Measurements from ENCODE around the gene PHLPP1. TPM values are rescaled to one million over a fixed set of nuclear protein-coding genes. Genes with fewer than 3 reads are reported as not detected.

The PHLPP1 gene
- total and polyA plus RNA-seq, 2 of the 4 experiments (the other 2 are of a cell fraction) = 3.3 to 3.6 TPM

DNA sequence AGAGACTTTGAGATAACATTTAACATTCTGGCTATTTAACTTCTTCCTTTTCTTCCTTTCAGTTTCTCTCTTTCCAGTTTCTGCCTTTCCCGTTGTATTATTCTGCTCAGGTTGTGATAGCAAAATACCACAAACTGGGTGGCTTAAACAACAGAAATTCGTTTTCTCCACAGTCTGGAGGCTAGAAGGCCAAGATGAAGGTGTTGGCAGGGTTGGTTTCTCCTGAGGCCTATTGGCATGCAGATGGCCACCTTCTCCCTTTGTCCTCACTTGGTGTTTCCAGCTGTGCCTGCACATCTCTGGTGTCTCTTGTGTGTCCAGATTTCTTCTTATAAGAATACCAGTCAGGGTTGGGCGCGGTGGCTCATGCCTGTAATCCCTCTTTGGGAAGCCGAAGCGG, 34.0 kb downstream of the PHLPP1 start:
- DNase-seq (no peak), ATAC-seq (ENCODE audit: low read depth) (no peak)
- Histone ChIP-seq H3K56ac (ENCODE audit: extremely low read depth, insufficient read depth, low read length) (no peak overlapping the region), H4K91ac (ENCODE audit: insufficient read depth, low read depth, low read length) (no peak overlapping the region), H3K4me2 (ENCODE audit: low read depth, low read length) (no peak overlapping the region), H3K9ac (ENCODE audit: low read depth, low read length) (no peak overlapping the region), H2AK9ac (replicated peaks; ENCODE audit: low read depth, low read length, poor library complexity) (no peak overlapping the region), H2AFZ (replicated peaks; ENCODE audit: low read length, poor library complexity) (no peak overlapping the region), H4K5ac (ENCODE audit: low read depth, low read length) (no peak overlapping the region), H2BK20ac (ENCODE audit: low read depth, low read length) (no peak overlapping the region), H3K4me1 (ENCODE audit: control insufficient read depth, insufficient read depth, low read length) (peaks cover 9% of the 10 kb centered on the region), H3K27me3 (ENCODE audit: control insufficient read depth, insufficient read depth, low read length) (no peaks in the 10 kb centered on the region), H4K8ac (ENCODE audit: low read depth in 2 of 2, low read length in 2 of 2) (no peak overlapping the region), H2AK5ac (ENCODE audit: low read depth, low read length) (no peak overlapping the region), H3K14ac (replicated peaks; ENCODE audit: low read depth, low read length) (no peak overlapping the region), H4K20me1 (ENCODE audit: insufficient read depth, low read length) (no peaks in the 10 kb centered on the region), H3K9me3 (ENCODE audit: control insufficient read depth, insufficient read depth, low read length) (no peaks in the 10 kb centered on the region), H3K36me3 (ENCODE audit: control insufficient read depth, insufficient read depth, low read length) (no peaks in the 10 kb centered on the region), H3K79me1 (ENCODE audit: low read depth in 1 of 2, low read length in 2 of 2) (peaks cover 12 to 18% of the 10 kb centered on the region in 2 experiments; a peak in 3 of 4 replicates), H3K18ac (ENCODE audit: low read depth, low read length) (no peak overlapping the region), H2BK120ac (ENCODE audit: low read depth, low read length) (no peak overlapping the region), H2BK5ac (ENCODE audit: low read depth, low read length, poor library complexity, severe bottlenecking) (no peak overlapping the region), H3K27ac (ENCODE audit: insufficient read depth, low read length) (no peak overlapping the region), H3K9me1 (ENCODE audit: insufficient read depth, low read length) (peaks cover 5% of the 10 kb centered on the region), H3K4me3 (ENCODE audit: insufficient read depth, low read depth, low read length) (no peak overlapping the region), H3K23ac (ENCODE audit: low read depth, low read length) (no peak overlapping the region), H2BK15ac (ENCODE audit: low read depth, low read length) (no peak overlapping the region), H3K4ac (ENCODE audit: low read depth, low read length) (no peak overlapping the region)
- no TSS peak for BruUV-seq (replicated peaks)
- intact Hi-C loops (cut with micrococcal nuclease) (no loop called here), dilution Hi-C loops (cut with HindIII; ENCODE audit: low sequenced_read_pairs, unreplicated experiment) (no loop called here), in situ Hi-C loops (cut with MboI; ENCODE audit: low sequenced_read_pairs) (no loop called here)
- WGBS, 2 experiments (ENCODE audit: extremely low coverage in 2 of 2, insufficient read length in 1 of 2) = 100% methylated on average over 2 of the region's 6 CpGs; no CpG with 5 or more reads in 1 of the 2 experiments
- ChIA-PET CTCF (no interaction called here), POLR2A (ENCODE audit: unreplicated experiment) (no interaction called here)
- no peak for TF ChIP-seq CHD1 (IDR thresholded peaks at IDR 0.05; ENCODE audit: low read depth, low read length)
- no peak for TF ChIP-seq RFX5 (IDR thresholded peaks at IDR 0.05; ENCODE audit: low read depth, low read length)
- no peak for TF ChIP-seq NFE2L2 (IDR thresholded peaks at IDR 0.05; ENCODE audit: low read depth, low read length)
- no peak for TF ChIP-seq MAZ (IDR thresholded peaks at IDR 0.05; ENCODE audit: borderline replicate concordance, low read depth, low read length)
- TF ChIP-seq RAD21 (IDR thresholded peaks at IDR 0.05; ENCODE audit: low read length) = no peak
- TF ChIP-seq FOS (IDR thresholded peaks at IDR 0.05; ENCODE audit: low read depth, low read length) = no peak
- no peak for TF ChIP-seq ELK1 (IDR thresholded peaks at IDR 0.05; ENCODE audit: borderline replicate concordance, low read depth, low read length)
- TF ChIP-seq SMC3 (IDR thresholded peaks at IDR 0.05; ENCODE audit: low read depth, low read length) = no peak
- no peak for TF ChIP-seq POLR2A (IDR thresholded peaks at IDR 0.05; ENCODE audit: low read depth, low read length)
- no peak for TF ChIP-seq RCOR1 (IDR thresholded peaks at IDR 0.05; ENCODE audit: insufficient replicate concordance, low read length)

All from IMR-90 (cell line).